HEK293 (cell line): ENCODE measurements around the gene GGTLC3.
"Not testable (repeated sequence)": the region's sequence is repeated elsewhere in the genome, so short reads cannot be mapped to it uniquely, and the experiment has no call there.

ENCODE experiments used
- MEIS1 ChIP-seq: sonication (generic); formaldehyde crosslinking; IDR thresholded peaks from 2 replicates; pipeline ENCODE4 v1.8.1; 2022; ENCODE audit warnings: missing genetic modification reagents, mild to moderate bottlenecking, borderline replicate concordance
- ZBTB20 ChIP-seq: fragments of 450-650 bp; formaldehyde crosslinking; IDR thresholded peaks from 2 replicates; pipeline ENCODE4 v1.5.1; 2016; ENCODE audit warnings: missing biosample characterization, missing genetic modification characterization
- ZNF777 ChIP-seq: fragments of 450-650 bp; formaldehyde crosslinking; IDR thresholded peaks from 2 replicates; pipeline ENCODE4 v1.5.1; 2017; ENCODE audit warnings: missing biosample characterization, missing genetic modification characterization, borderline replicate concordance
- TF ChIP-seq, protein P1 (sequence below): fragments of 450-650 bp; formaldehyde crosslinking; IDR thresholded peaks from 2 replicates; pipeline ENCODE4 v1.5.1; 2016; ENCODE audit warnings: missing biosample characterization, missing genetic modification characterization
- TF ChIP-seq, protein P2 (sequence below): fragments of 450-650 bp; formaldehyde crosslinking; IDR thresholded peaks from 2 replicates; pipeline ENCODE4 v1.5.1; 2016; ENCODE audit warnings: missing biosample characterization, missing genetic modification characterization, low read depth
- TF ChIP-seq, protein P3 (sequence below): fragments of 450-650 bp; formaldehyde crosslinking; optimal IDR thresholded peaks from 2 replicates; pipeline ENCODE3; 2016; ENCODE audit warnings: missing biosample characterization, mild to moderate bottlenecking, missing genetic modification characterization

DNA sequence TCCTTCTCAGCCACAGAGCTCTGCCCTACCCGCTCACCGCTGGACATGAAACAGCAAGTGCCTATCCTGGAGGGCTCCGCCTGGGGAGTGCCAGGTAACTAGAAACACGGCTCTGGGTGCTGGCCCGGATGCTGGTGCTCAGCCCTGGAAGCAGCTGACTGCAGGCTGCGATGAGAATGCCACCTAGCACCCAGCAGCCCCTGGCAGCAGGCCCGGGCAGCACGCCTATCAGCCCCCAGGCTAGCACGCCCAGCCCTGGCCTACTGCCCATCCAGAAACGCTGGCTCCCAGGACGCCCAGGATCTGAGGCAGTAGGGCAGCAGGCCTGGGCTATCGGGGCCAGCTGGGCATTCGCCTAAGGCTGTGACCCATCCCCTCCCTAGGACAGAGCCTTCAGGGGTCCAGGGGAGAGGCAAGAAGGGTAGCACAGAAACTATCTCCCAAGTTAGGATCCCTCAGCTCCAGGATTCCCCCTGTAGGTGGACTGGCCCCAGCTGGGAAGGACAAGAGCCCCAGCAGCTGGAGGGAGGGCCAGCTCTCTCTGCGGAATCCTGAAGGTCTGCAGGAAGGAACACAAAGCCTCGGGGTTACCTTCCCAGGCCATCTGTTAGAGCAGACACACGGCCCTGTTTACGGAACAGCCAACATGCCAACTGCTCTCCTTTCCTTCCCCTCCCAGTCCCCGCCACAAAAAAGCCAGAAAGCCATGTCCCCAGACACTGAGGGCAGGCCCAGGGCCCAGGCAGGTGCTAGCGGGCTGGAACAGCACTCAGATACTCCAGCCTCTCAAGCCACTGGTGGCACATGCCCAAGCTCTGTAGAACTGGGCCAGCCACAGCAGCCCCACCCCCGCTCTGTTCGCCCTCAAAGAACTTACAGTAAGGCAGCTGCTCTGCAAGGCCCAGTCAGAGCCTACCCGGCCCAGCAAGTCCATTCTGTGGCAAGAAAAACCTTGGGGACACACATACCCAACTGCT is 36.6 kb upstream of the GGTLC3 start:
- TF ChIP-seq, protein P1, sequence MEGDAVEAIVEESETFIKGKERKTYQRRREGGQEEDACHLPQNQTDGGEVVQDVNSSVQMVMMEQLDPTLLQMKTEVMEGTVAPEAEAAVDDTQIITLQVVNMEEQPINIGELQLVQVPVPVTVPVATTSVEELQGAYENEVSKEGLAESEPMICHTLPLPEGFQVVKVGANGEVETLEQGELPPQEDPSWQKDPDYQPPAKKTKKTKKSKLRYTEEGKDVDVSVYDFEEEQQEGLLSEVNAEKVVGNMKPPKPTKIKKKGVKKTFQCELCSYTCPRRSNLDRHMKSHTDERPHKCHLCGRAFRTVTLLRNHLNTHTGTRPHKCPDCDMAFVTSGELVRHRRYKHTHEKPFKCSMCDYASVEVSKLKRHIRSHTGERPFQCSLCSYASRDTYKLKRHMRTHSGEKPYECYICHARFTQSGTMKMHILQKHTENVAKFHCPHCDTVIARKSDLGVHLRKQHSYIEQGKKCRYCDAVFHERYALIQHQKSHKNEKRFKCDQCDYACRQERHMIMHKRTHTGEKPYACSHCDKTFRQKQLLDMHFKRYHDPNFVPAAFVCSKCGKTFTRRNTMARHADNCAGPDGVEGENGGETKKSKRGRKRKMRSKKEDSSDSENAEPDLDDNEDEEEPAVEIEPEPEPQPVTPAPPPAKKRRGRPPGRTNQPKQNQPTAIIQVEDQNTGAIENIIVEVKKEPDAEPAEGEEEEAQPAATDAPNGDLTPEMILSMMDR (tag by site-specific recombination), result not testable (repeated sequence)
- TF ChIP-seq, protein P2, sequence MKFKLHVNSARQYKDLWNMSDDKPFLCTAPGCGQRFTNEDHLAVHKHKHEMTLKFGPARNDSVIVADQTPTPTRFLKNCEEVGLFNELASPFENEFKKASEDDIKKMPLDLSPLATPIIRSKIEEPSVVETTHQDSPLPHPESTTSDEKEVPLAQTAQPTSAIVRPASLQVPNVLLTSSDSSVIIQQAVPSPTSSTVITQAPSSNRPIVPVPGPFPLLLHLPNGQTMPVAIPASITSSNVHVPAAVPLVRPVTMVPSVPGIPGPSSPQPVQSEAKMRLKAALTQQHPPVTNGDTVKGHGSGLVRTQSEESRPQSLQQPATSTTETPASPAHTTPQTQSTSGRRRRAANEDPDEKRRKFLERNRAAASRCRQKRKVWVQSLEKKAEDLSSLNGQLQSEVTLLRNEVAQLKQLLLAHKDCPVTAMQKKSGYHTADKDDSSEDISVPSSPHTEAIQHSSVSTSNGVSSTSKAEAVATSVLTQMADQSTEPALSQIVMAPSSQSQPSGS (tag by site-specific recombination), result not testable (repeated sequence)
- TF ChIP-seq, protein P3, sequence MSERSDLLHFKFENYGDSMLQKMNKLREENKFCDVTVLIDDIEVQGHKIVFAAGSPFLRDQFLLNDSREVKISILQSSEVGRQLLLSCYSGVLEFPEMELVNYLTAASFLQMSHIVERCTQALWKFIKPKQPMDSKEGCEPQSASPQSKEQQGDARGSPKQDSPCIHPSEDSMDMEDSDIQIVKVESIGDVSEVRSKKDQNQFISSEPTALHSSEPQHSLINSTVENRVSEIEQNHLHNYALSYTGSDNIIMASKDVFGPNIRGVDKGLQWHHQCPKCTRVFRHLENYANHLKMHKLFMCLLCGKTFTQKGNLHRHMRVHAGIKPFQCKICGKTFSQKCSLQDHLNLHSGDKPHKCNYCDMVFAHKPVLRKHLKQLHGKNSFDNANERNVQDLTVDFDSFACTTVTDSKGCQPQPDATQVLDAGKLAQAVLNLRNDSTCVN (tag by site-specific recombination), result not testable (repeated sequence)
- not testable (repeated sequence) for TF ChIP-seq ZNF777 (tag by site-specific recombination); ZBTB20 (tag by site-specific recombination); MEIS1
